Neural crest cell (in vitro differentiated cells): ENCODE data around the gene METTL23. TPM values are rescaled to one million over a fixed set of nuclear protein-coding genes. Genes with fewer than 3 reads are reported as not detected.

ENCODE experiments used
- DNase-seq: peaks from one replicate; pipeline ENCODE4 v3.0.0; 2021; ENCODE audit warnings: low read depth, mixed read lengths, low spot score
- H3K27ac Mint-ChIP-seq: one replicate; pipeline ENCODE4 v1.8.0; 2021; ENCODE audit warnings: mild to moderate bottlenecking, mixed read lengths; ENCODE audit not compliant: unreplicated experiment
- H3K27me3 Mint-ChIP-seq: 2 replicates; pipeline ENCODE4 v1.8.0; 2021; ENCODE audit warnings: low read depth, mild to moderate bottlenecking, mixed read lengths
- H3K36me3 Mint-ChIP-seq: 2 replicates; pipeline ENCODE4 v1.8.0; 2021; ENCODE audit warnings: low read depth, mild to moderate bottlenecking, mixed read lengths
- H3K4me1 Mint-ChIP-seq: 2 replicates; pipeline ENCODE4 v1.8.0; 2021; ENCODE audit warnings: mixed read lengths
- H3K4me3 Mint-ChIP-seq: one replicate; pipeline ENCODE4 v1.8.0; 2021; ENCODE audit warnings: mild to moderate bottlenecking, mixed read lengths
- H3K9me3 Mint-ChIP-seq: 2 replicates; pipeline ENCODE4 v1.8.0; 2021; ENCODE audit warnings: mixed read lengths
- total RNA-seq: library from RNA; stranded (reverse); gene quantifications from 2 replicates; pipeline ENCODE4 v1.2.1, GENCODE V29; 2021
- TF ChIP-seq, protein P1 (sequence below): fragments of 200-600 bp; sonication (generic); conservative IDR thresholded peaks from 2 replicates; pipeline ENCODE4 v1.5.0; 2021; ENCODE audit warnings: antibody characterized with exemption, mild to moderate bottlenecking

METTL23 gene
- total RNA-seq, 1 donor from 2014 or later, result 28.7 TPM

DNA sequence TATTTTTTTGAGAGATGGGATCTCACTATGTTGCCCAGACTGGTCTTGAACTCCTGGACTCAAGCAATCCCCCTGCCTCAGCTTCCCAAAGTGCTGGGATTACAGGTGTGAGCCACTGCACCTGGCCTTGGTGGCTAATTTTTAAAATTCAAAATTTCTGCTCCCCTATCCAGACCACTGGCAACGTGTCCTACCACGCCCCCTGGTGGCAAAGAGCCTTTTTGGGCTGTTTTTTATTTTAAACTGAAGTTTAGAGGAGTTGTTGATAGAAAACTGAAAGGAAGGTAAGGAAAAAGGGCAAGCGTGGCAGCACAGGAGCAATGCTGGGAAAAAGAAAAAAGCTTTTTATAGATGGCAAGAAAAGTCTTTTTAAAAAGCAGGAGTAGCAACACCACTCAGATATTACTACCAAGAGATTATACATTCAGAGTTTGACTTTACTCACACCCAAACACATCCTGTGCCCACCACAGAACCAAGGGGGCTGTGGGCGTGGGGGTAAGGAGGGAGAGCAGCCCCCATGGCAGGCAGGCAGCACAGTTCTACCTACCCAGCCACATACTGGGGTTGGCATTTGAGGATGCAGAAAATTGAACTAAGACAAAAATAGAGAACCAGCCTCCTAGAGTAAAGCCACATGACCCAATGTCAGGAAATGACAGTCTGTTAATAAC is 11.7 kb upstream of the METTL23 start:
- TF ChIP-seq, protein P1, sequence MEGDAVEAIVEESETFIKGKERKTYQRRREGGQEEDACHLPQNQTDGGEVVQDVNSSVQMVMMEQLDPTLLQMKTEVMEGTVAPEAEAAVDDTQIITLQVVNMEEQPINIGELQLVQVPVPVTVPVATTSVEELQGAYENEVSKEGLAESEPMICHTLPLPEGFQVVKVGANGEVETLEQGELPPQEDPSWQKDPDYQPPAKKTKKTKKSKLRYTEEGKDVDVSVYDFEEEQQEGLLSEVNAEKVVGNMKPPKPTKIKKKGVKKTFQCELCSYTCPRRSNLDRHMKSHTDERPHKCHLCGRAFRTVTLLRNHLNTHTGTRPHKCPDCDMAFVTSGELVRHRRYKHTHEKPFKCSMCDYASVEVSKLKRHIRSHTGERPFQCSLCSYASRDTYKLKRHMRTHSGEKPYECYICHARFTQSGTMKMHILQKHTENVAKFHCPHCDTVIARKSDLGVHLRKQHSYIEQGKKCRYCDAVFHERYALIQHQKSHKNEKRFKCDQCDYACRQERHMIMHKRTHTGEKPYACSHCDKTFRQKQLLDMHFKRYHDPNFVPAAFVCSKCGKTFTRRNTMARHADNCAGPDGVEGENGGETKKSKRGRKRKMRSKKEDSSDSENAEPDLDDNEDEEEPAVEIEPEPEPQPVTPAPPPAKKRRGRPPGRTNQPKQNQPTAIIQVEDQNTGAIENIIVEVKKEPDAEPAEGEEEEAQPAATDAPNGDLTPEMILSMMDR, result peak; percentile 89
- peaks cover 4% of the 10 kb centered on the region for H3K36me3 Mint-ChIP-seq
- H3K4me3 Mint-ChIP-seq, result peak overlapping the region; percentile 21
- H3K27me3 Mint-ChIP-seq, result no peaks in the 10 kb centered on the region
- peaks cover 13% of the 10 kb centered on the region for H3K4me1 Mint-ChIP-seq
- DNase-seq, result peak; percentile 82
- no peak overlapping the region for H3K27ac Mint-ChIP-seq
- no peaks in the 10 kb centered on the region for H3K9me3 Mint-ChIP-seq

DNA sequence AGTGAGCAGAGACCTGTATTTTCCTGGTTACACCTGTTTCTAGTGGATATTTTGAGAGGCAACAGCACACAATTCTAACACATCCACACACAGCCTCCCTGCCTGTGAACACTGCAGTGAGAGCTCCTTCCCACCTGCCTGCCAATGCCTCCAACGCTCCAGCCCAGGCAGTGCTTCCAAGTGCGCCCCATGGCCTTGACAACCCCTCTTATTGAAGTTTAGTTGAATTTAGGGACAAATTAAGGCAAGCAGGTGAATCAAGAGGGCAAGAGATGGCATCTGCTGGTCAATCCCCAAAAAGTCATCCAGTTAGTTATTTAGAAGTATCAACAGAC is 11.2 kb upstream of the METTL23 start:
- TF ChIP-seq, protein P1, result no peak
- no peak overlapping the region for H3K27ac Mint-ChIP-seq
- H3K4me1 Mint-ChIP-seq, result peaks cover 12% of the 10 kb centered on the region
- H3K27me3 Mint-ChIP-seq, result no peaks in the 10 kb centered on the region
- H3K36me3 Mint-ChIP-seq, result peaks cover 4% of the 10 kb centered on the region
- no peak overlapping the region for H3K4me3 Mint-ChIP-seq
- H3K9me3 Mint-ChIP-seq, result no peaks in the 10 kb centered on the region
- DNase-seq, result no peak

DNA sequence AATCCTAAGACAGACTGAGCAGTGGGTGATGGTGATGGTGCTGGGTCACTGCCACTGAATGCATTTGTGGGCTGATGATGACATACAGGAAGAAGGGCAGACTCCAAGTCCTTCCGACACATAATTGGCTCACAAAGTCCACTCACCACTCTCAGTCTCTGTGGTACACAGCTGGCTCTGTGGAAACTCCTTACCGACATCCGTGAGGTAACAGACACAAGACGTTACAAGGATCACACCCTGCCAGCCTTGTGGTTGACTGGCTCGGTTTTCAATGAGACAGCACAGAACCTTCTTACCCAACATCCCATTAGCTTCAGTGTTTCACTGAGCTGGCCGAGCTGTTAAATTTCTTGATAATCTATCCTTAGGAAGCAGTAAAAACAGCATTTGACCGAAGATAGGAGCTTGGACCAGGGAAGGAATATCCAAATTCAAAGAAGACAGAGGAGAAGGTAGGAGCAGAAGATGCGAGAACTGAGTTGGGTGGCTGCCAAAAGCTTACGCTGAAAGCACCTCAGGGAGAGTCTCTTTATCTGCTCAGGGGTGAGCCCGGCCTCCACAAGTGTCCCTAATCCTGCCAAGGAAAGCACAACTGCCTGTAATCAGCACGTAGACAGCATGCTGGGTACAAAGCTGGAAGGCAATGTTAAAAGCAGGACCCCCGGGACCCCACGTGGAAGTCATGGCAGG is 10.3 kb upstream of the METTL23 start:
- no peaks in the 10 kb centered on the region for H3K9me3 Mint-ChIP-seq
- no peak overlapping the region for H3K27ac Mint-ChIP-seq
- TF ChIP-seq, protein P1, result no peak
- peaks cover 9% of the 10 kb centered on the region for H3K36me3 Mint-ChIP-seq
- no peaks in the 10 kb centered on the region for H3K27me3 Mint-ChIP-seq
- no peak for DNase-seq
- no peak overlapping the region for H3K4me3 Mint-ChIP-seq
- peaks cover 8% of the 10 kb centered on the region for H3K4me1 Mint-ChIP-seq

DNA sequence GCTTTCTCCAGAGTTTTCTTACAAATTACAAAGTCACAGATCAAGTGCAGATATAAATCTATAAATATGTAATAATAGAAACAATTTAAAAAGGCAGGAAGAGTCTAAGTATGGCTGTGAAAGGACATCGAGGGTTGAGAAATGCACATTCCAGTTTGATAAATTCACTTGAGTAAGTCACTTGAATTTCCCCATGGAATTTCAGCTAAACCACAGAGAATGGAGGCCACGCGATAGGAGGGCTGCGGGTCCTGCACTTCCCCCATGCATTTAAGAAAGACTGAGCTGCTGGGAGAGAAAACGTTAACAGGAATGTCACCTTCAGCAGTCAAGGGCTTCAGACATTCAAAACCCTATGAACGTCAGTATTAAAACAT is 9.8 kb upstream of the METTL23 start:
- Mint-ChIP-seq H3K36me3 (peaks cover 10% of the 10 kb centered on the region), H3K27me3 (no peaks in the 10 kb centered on the region), H3K4me1 (peaks cover 7% of the 10 kb centered on the region), H3K27ac (no peak overlapping the region), H3K9me3 (no peaks in the 10 kb centered on the region), H3K4me3 (no peak overlapping the region)
- TF ChIP-seq, protein P1, result no peak
- no peak for DNase-seq

DNA sequence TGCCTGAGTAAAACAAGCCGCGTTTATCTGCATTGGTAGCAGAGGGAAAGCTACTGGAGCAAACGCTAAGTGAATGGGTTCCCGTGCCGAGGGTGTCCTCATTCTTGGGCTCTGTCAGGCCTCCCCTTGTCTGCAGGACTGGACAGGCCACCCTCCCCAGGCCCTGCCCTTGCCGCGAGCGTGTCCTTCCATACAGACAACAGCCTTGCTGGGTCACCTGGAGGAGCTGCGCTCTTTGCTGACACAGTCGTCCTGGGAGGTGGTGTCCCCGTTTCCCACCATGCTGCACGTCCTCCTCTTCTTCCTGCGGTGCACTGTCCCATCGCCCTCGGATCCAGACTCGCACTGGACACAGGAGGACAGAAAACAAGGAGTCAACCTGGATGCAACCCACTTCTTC is 8.1 kb upstream of the METTL23 start:
- H3K4me1 Mint-ChIP-seq, result peaks cover 10% of the 10 kb centered on the region
- TF ChIP-seq, protein P1, result no peak
- H3K4me3 Mint-ChIP-seq, result no peak overlapping the region
- DNase-seq, result no peak
- peaks cover 13% of the 10 kb centered on the region for H3K36me3 Mint-ChIP-seq
- H3K9me3 Mint-ChIP-seq, result no peaks in the 10 kb centered on the region
- H3K27me3 Mint-ChIP-seq, result no peaks in the 10 kb centered on the region
- H3K27ac Mint-ChIP-seq, result peak overlapping the region; percentile 50
